ENCODE data around the gene GCSAM.

Gene GCSAM, protein sequence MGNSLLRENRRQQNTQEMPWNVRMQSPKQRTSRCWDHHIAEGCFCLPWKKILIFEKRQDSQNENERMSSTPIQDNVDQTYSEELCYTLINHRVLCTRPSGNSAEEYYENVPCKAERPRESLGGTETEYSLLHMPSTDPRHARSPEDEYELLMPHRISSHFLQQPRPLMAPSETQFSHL

GRCh38 chr3:112132975-112133448, at the start of gene GCSAM:
Gene GCSAM (minus strand): TSS chr3:112133248. CDS start chr3:112133120, 128 bp downstream.
- DNase-seq (ENCODE audit: low read depth, low spot score), result no peak

GRCh38 chr3:112175646-112176045, 42.6 kb upstream of the GCSAM start:
- DNase-seq (ENCODE audit: low read depth, low spot score), result no peak

- DNase-seq (ENCODE audit: low read depth, low spot score), result no peak
These were observed 42.0 kb upstream of the GCSAM start for GRCh38 chr3:112175037-112175436.

DNA sequence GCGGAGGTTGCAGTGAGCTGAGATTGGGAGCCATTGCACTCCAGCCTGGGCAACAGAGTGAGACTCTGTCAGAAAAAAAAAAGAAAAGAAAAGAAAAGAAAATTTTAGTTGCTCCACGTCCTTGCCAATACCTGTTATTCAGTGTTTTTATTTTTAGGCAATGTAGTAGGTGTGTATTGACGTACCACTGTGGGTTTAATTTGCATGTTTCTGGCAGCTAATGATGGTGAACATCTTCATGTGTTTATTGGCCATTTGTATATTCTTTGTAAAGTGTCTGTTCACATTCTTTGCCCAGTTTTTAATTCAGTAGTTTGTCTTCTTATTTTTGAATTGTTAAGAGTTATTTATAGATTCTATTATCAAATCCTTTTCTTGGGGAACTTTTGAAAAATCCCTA, 38.1 kb upstream of the GCSAM start:
- no peak for DNase-seq (ENCODE audit: low read depth, low spot score)

GRCh38 chr3:112170046-112170445, 37.0 kb upstream of the GCSAM start:
- no peak for DNase-seq (ENCODE audit: low read depth, low spot score)

DNA sequence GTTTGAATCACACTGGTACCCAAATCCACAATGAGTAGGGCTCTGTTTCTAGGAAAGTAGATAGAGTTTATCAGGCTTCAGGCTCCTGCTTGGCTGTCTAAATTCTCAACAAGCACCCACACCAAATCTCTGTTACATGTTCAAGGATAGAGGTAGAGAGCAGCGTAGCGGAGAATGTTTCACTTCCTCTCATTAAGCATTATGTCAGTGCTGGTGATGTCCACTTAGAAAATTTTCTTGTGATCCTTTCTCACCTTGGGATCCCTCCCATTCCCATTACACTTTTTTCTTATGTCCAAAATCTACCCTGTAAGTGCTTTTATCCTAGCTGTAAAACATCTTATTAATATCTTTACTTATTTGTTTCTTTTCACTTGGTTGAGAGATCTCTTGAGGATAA, 34.7 kb upstream of the GCSAM start:
- no peak for DNase-seq (ENCODE audit: low read depth, low spot score)

GRCh38 chr3:112149136-112149535, 16.1 kb upstream of the GCSAM start:
- DNase-seq (ENCODE audit: low read depth, low spot score), result no peak

DNA sequence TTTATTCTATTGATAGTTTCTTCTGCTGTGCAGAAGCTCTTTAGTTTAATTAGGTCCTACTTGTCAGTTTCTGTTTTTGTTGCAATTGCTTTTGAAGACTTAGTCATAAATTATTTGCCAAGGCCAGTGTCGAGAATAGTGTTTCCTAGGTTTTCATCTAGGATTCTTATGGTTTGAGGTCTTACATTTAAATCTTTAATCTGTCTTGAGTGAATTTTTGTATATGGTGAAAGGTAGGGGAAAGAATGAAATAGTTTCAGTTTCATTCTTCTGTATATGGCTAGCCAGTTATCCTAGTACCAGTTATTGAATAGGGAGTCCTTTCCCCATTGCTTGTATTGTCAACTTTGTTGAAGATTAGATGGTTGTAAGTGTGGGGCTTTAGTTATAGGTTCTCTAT, 10.6 kb upstream of the GCSAM start:
- no peak for DNase-seq (ENCODE audit: low read depth, low spot score)

- no peak for DNase-seq (ENCODE audit: low read depth, low spot score)
These were observed 10.2 kb upstream of the GCSAM start for GRCh38 chr3:112143251-112143650.

DNA sequence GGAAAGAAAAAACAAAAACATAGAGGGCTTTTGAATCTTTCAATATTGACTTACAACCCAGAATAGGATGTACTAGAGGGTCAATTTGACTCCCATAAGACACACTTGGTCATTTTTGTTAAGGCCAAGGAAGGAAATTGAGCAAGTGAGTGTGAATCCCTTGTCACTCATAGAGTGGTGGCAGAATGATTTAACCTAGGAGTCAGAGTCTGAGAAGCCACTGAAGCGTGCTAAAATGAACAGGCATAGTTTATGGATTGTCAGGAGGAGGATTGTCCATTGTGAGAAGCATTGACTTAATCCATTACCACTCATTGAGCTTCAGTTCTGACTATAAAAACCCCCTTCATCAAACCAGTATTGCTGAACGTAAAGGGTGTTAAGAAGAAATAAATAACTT, 8.2 kb upstream of the GCSAM start:
- DNase-seq (ENCODE audit: low read depth, low spot score), result no peak

- no peak for DNase-seq (ENCODE audit: low read depth, low spot score)
These were observed 7.5 kb upstream of the GCSAM start for GRCh38 chr3:112140584-112140983.

- no peak for DNase-seq (ENCODE audit: low read depth, low spot score)
These were observed 5.3 kb upstream of the GCSAM start for GRCh38 chr3:112138219-112138969.

DNA sequence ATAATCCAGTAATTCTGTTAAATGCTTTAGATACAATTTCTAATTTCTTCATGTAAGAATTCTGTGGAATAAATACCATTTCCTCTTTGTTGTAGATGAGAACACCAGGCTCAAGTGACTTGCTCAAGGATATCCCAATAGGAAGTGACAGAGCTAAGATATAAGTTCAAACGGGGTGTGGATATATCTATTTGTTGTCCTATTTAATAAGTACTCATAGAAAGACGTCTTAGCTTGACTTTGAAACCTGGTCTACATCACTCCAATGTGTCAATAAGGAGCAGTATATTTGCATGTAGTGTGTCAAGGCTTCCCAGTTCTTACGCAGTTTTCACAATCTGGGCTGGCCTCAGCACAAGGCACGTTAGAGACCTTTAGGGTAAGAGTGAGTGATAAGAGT, 4.7 kb upstream of the GCSAM start:
- DNase-seq (ENCODE audit: low read depth, low spot score), result no peak

GRCh38 chr3:112136959-112137693, 4.1 kb upstream of the GCSAM start:
- DNase-seq (ENCODE audit: low read depth, low spot score), result no peak

GRCh38 chr3:112136046-112136445, 3.0 kb upstream of the GCSAM start:
- no peak for DNase-seq (ENCODE audit: low read depth, low spot score)

DNA sequence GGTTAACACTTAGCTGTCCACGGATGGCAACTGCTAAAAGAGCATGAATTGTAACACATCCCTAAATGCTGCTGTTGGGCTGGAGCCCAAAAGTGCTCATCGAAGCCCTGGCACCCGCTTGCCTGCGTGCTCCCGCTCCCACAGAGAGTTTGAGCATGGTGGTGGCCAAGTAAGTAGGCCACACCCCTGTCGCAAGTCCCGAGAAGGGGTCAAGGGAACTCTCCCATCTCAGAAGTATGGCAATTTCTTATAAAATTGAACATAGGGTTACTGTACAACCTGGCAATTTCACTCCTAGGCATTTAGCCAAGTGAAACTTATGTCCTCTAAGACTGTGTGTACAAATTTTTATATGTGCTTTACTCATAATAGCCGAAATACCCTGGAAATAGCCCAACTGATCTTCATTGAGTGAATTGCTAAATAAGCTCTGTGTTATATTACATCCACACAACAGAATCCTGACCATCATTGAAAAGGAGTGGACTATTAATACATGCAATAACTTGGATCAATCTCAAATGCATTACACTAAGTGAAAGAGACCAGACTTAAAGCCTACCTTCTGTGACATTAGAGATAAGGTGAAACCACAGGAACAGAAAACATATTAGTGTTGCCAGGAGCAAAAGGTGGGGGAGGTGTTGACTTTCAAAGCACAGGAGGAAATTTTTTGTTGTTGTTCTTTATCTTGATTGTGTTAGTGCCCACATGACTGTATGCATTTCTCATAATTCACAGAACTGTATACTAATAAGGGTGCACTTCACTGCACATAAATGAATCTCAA, 1.5 kb upstream of the GCSAM start:
- no peak for DNase-seq (ENCODE audit: low read depth, low spot score)

DNA sequence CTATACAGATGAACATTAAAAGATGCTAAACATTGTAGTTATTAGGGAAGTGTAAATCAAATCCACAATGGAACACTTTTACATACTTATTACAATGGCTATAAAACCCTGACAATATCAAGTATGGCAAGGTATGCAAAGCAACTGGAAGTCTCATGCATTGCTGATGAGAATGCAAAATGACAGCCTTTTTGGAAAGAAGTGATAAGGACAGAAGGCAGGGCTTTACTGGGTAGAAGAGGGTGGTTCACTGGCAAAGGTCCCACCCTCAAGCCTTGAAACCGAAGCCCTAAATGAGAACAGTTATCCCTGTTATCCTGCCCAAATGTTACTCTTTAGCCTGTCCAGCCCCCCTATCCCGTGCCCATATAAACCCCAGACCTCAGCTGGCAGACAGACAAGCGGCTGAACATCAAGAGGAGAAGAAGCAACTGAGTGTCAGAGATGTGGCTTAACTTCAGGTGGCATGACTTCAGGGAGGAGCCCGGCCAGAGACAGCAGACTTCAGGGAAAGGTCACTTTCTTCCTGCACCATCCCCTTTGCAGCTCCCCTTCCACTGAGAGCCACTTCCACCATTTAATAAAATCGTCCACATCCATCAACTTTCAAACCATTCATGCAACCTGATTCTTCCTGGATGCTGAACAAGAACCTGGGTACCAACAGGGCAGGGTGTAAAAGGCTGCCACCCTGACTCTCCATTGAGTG, 732 bp upstream of the GCSAM start:
- no peak for DNase-seq (ENCODE audit: low read depth, low spot score)

DNA sequence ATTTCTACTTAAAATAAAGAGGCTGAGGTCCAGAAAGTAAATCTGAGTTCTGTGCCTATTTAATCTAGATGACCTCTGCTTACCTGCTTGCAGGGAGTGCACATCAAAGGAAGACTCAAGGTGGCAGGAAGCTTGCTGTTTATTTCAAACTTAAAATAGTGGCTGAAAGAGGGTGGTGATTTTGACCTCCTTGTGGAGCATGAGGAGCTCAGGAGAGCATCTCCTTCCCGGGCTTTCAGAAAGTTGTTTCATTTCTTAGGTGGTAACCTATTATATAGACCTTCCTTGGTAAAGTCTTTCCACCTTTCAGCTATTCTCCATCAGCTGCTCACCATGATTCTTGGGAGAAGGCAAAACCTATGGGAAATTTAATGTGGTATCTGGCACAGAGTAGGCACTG, 494 bp downstream of the GCSAM start:
- DNase-seq (ENCODE audit: low read depth, low spot score), result no peak

DNA sequence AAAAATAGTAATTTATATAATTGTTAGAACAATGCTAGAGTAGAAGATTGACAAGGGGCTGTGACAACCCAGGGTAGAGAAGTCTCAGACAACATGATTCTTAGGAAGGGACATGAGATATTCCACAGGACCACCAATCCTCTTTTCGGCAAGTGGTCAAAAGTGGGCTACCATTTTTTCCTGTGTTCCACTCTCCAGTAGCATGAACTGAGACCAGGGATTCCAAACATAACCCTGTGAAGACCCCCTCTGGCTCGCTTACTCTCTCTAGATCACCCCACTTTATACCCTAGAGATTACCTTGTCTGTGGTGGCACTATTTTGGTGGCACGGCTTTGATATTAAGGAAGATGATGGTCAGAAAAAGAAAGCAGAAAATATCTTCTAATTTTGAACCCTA, 960 bp downstream of the GCSAM start:
- DNase-seq (ENCODE audit: low read depth, low spot score), result no peak

GRCh38 chr3:112131111-112131510, 1.9 kb downstream of the GCSAM start:
- no peak for DNase-seq (ENCODE audit: low read depth, low spot score)

DNA sequence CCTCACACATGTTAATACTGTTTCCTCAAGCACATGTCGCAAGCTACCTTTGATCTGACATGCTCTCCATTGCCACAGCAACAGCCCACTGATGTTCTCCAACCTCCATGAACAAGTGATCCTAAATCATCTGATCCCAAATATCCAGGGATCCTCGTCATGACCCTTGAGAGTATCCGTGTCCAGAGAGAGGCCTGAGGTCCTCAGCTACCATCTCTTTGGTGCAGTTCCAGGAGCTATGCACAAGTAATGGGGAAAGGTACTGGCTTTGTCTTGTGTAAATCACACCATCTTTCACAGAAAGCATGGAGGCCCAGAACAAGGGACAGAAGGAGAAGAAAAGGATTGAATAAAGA, 2.4 kb downstream of the GCSAM start:
- no peak for DNase-seq (ENCODE audit: low read depth, low spot score)

All from brain pericyte (primary cell).